Common myeloid progenitor, CD34-positive (primary cell): ENCODE data around the gene SULT4A1.

Experiments used
- CTCF ChIA-PET: fragments of 350-600 bp; sonication (Branson Sonifier 250); formaldehyde crosslinking; loops from one replicate; lab custom pipeline; 2021; ENCODE audit warnings: antibody characterized with exemption; lab: Charles Lee
- POLR2A ChIA-PET: fragments of 350-600 bp; sonication (Branson Sonifier 250); formaldehyde crosslinking; loops from one replicate; lab custom pipeline; 2021; ENCODE audit warnings: antibody characterized with exemption; lab: Charles Lee
- DNase-seq, 3 donors: peaks; one replicate each; pipeline versions ENCODE4 v3.0.0 to v3.0.0-alpha.2; 2013
- H3K27ac ChIP-seq, 2 experiments: 1 replicate in 1 of 2; 2 replicates in 1 of 2; pipeline ENCODE4 v1.7.0; 2013; ENCODE audit warnings: inconsistent platforms in 2 of 2, low read length in 2 of 2, mild to moderate bottlenecking in 2 of 2, low read depth in 1 of 2, moderate library complexity in 1 of 2; ENCODE audit not compliant: severe bottlenecking in 2 of 2, insufficient read depth in 1 of 2, poor library complexity in 1 of 2
- H3K27me3 ChIP-seq, 5 experiments: replicated peaks in 2 of 5; 1 replicate in 3 of 5; 2 replicates in 2 of 5; pipeline versions ENCODE4 v1.6.1 to v1.7.0; 2013; ENCODE audit warnings: low read length in 4 of 5, mild to moderate bottlenecking in 2 of 5, moderate library complexity in 2 of 5, inconsistent platforms in 1 of 5; ENCODE audit not compliant: insufficient read depth in 5 of 5, control insufficient read depth in 4 of 5
- H3K36me3 ChIP-seq, 4 experiments: 1 replicate in 2 of 4; 2 replicates in 2 of 4; pipeline versions ENCODE4 v1.6.1 to v1.7.0; 2013; ENCODE audit warnings: low read length in 3 of 4, control low read depth in 1 of 4, mild to moderate bottlenecking in 1 of 4; ENCODE audit not compliant: control insufficient read depth in 4 of 4, insufficient read depth in 4 of 4
- H3K4me1 ChIP-seq, 4 experiments: 1 replicate in 3 of 4; 2 replicates in 1 of 4; pipeline versions ENCODE4 v1.6.1 to v1.7.1; 2013; ENCODE audit warnings: low read length in 3 of 4, mild to moderate bottlenecking in 3 of 4, control low read depth in 1 of 4, inconsistent platforms in 1 of 4, moderate library complexity in 1 of 4; ENCODE audit not compliant: control insufficient read depth in 4 of 4, insufficient read depth in 4 of 4; ENCODE audit errors: control extremely low read depth in 1 of 4
- H3K4me3 ChIP-seq, 7 experiments: 1 replicate in 4 of 7; 2 replicates in 3 of 7; pipeline versions ENCODE4 v1.5.1 to v1.7.0; 2013; ENCODE audit warnings: mild to moderate bottlenecking in 7 of 7, low read length in 6 of 7, moderate library complexity in 6 of 7, inconsistent platforms in 2 of 7, low read depth in 2 of 7, control low read depth in 1 of 7; ENCODE audit not compliant: insufficient read depth in 4 of 7, control insufficient read depth in 1 of 7; ENCODE audit errors: extremely low read depth in 1 of 7
- H3K9me3 ChIP-seq, 5 experiments: 1 replicate in 4 of 5; 2 replicates in 1 of 5; pipeline versions ENCODE4 v1.6.1 to v1.7.1; 2013; ENCODE audit warnings: low read length in 4 of 5, mild to moderate bottlenecking in 2 of 5, inconsistent platforms in 1 of 5, low read depth in 1 of 5, moderate library complexity in 1 of 5; ENCODE audit not compliant: control insufficient read depth in 4 of 5, insufficient read depth in 2 of 5; ENCODE audit errors: control extremely low read depth in 1 of 5
- WGBS: methylation state at CpG from one replicate; pipeline ENCODE4 v1.1.5; 2013; ENCODE audit not compliant: insufficient coverage; 5-methylcytosine and 5-hydroxymethylcytosine counted together

Gene SULT4A1

GRCh38 chr22:43833286-43834240 lies 28.8 kb downstream of the SULT4A1 start:
- H3K9me3 ChIP-seq = no peaks in the 10 kb centered on the region
- POLR2A ChIA-PET = no interaction called here
- CTCF ChIA-PET = interaction anchor here (0.6 kb wide), 1 partner anchor 992 kb away, joined by 3 read pairs; no protein-coding TSS in a partner anchor

GRCh38 chr22:43832393-43833265 lies 29.7 kb downstream of the SULT4A1 start:
- Histone ChIP-seq H3K9me3 (no peaks in the 10 kb centered on the region), H3K27me3 (peaks cover 0 to 20% (median 0%) of the 10 kb centered on the region in 5 experiments), H3K4me1 (peaks cover 0 to 3% (median 0%) of the 10 kb centered on the region in 4 experiments), H3K36me3 (no peaks in the 10 kb centered on the region), H3K4me3 (no peak overlapping the region), H3K27ac (no peak overlapping the region)
- 99% methylated on average over 8 of the region's 18 CpGs for WGBS
- CTCF ChIA-PET = interaction anchor here (0.6 kb wide), 1 partner anchor 993 kb away, joined by 3 read pairs; no protein-coding TSS in a partner anchor
- POLR2A ChIA-PET = no interaction called here
- DNase-seq = no peak

More at GRCh38 chr22:43833286-43834240, 28.8 kb downstream of the SULT4A1 start:
- 94% methylated on average over 31 of the region's 36 CpGs for WGBS
- Histone ChIP-seq H3K27me3 (peaks cover 0 to 20% (median 0%) of the 10 kb centered on the region in 5 experiments), H3K4me3 (no peak overlapping the region), H3K36me3 (no peaks in the 10 kb centered on the region), H3K4me1 (peaks cover 0 to 3% (median 0%) of the 10 kb centered on the region in 4 experiments), H3K27ac (no peak overlapping the region)
- DNase-seq = no peak

- Histone ChIP-seq H3K27me3 (peaks cover 0 to 20% (median 0%) of the 10 kb centered on the region in 5 experiments), H3K4me1 (no peaks in the 10 kb centered on the region), H3K36me3 (no peaks in the 10 kb centered on the region), H3K27ac (no peak overlapping the region), H3K4me3 (no peak overlapping the region), H3K9me3 (no peaks in the 10 kb centered on the region)
- CTCF ChIA-PET = no interaction called here
- DNase-seq = no peak
- POLR2A ChIA-PET = no interaction called here
- 94% methylated on average over 33 of the region's 33 CpGs for WGBS
These were observed 30.5 kb downstream of the SULT4A1 start for GRCh38 chr22:43831561-43832392.

- H3K4me3 ChIP-seq = no peak overlapping the region
- 93% methylated on average over 12 of the region's 12 CpGs for WGBS
- no peaks in the 10 kb centered on the region for H3K9me3 ChIP-seq
- CTCF ChIA-PET = no interaction called here
- POLR2A ChIA-PET = no interaction called here
- no peaks in the 10 kb centered on the region for H3K4me1 ChIP-seq
- H3K36me3 ChIP-seq = no peaks in the 10 kb centered on the region
- no peak for DNase-seq
- H3K27ac ChIP-seq = no peak overlapping the region
- peaks cover 0 to 20% (median 0%) of the 10 kb centered on the region in 5 experiments for H3K27me3 ChIP-seq
These were observed 31.3 kb downstream of the SULT4A1 start for GRCh38 chr22:43830931-43831560.

GRCh38 chr22:43829904-43830851 lies 32.1 kb downstream of the SULT4A1 start:
- ChIA-PET POLR2A (no interaction called here), CTCF (no interaction called here)
- H3K27me3 ChIP-seq = peaks cover 0 to 12% (median 0%) of the 10 kb centered on the region in 5 experiments
- H3K27ac ChIP-seq = no peak overlapping the region
- WGBS = 89% methylated on average over 31 of the region's 33 CpGs
- H3K4me1 ChIP-seq = no peaks in the 10 kb centered on the region
- H3K9me3 ChIP-seq = no peaks in the 10 kb centered on the region
- H3K36me3 ChIP-seq = no peaks in the 10 kb centered on the region
- no peak overlapping the region for H3K4me3 ChIP-seq
- no peak for DNase-seq
